Cardiac fibroblast (primary cell): Measurements from ENCODE around the gene TSPAN17.
A peak's percentile ranks its signal among the peaks of the same experiment; 100 is the strongest.

Experiments
- DNase-seq, 2 donors: peaks; one replicate each; pipeline versions ENCODE4 v3.0.0 to v3.0.0-alpha.2; 2010; ENCODE audit warnings: low read depth in 2 of 2
- H3K4me3 ChIP-seq, 2 donors: replicated peaks in 1 of 2; 1 replicate in 1 of 2; 2 replicates in 1 of 2; pipeline ENCODE4 v1.5.1; 2011; ENCODE audit warnings: low read depth in 2 of 2, low read length in 2 of 2, mild to moderate bottlenecking in 2 of 2, moderate library complexity in 1 of 2
- CTCF ChIP-seq: IDR thresholded peaks from one replicate; pipeline ENCODE4 v1.5.1; 2011; ENCODE audit warnings: low read depth, mild to moderate bottlenecking, low read length, inconsistent platforms

Gene TSPAN17

GRCh38 chr5:176608937-176609723 lies 38.2 kb upstream of the TSPAN17 start:
- H3K4me3 ChIP-seq = peak overlapping the region; percentile 46 to 68
- TF ChIP-seq CTCF = no peak
- no peak for DNase-seq

- H3K4me3 ChIP-seq = peak within 1 kb of the TSS; percentile 65 to 68
- DNase-seq = peak; percentile 44 to 56
- no peak for TF ChIP-seq CTCF
Measured at GRCh38 chr5:176609724-176610434, 37.4 kb upstream of the TSPAN17 start, which contains the start of gene GPRIN1. GPRIN1 (minus strand) TSS chr5:176610156; CDS start chr5:176599834, 10,322 bp downstream.

- TF ChIP-seq CTCF = no peak
- H3K4me3 ChIP-seq = peak overlapping the region; percentile 65 to 68
- DNase-seq = no peak
Measured at GRCh38 chr5:176610435-176610773, 36.9 kb upstream of the TSPAN17 start.

- TF ChIP-seq CTCF = no peak
- peak; percentile 89 to 92 for DNase-seq
- H3K4me3 ChIP-seq = no peak overlapping the region
Measured at GRCh38 chr5:176611435-176611834, 35.8 kb upstream of the TSPAN17 start.

GRCh38 chr5:176612008-176612407 lies 35.3 kb upstream of the TSPAN17 start:
- H3K4me3 ChIP-seq = no peak overlapping the region
- TF ChIP-seq CTCF = no peak
- no peak for DNase-seq

- H3K4me3 ChIP-seq = no peak overlapping the region
- no peak for TF ChIP-seq CTCF
- DNase-seq = no peak
Measured at GRCh38 chr5:176612855-176613254, 34.4 kb upstream of the TSPAN17 start.
